Measurements from ENCODE around the gene DOK5. TPM values are rescaled to one million over a fixed set of nuclear protein-coding genes. Genes with fewer than 3 reads are reported as not detected.

Gene DOK5
- total RNA-seq, 1 experiment from 2014 or later = 0.91 TPM

DNA sequence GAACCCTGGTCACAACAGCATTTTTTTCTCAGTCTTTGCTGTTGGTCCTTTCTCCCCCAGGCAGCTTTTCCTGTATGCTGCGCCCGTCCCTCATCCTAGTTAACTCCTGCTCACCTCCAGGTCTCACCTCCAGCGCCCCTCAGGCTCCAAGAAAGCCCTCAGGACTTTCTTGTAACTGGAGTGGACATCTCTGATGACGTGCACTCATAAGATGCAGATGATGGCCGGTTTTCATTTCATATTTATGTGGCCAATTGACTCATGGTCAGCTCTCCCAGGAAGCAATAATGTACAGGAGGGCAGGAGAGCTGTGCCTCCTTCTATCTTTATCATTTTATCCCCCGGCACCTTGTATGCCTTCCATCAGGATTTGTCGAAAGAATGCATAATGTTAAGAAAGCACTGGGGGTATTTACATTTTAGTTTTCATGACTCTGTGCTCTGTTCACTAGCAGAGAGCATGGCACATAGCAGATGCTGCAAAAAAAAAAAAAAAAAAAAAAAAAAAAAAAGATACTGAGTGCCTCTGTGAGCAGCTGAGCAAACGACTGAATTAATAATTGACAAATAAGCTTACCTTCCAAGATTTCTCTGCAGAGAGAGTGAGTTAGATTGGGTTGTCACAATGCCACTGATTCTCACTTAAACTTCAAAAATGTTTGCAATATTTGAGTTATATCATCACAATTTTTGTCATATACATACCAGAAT is 170.2 kb downstream of the DOK5 start:
- no peak for DNase-seq (ENCODE audit: low read depth)

- DNase-seq (ENCODE audit: low read depth) = no peak
Observed at GRCh38 chr20:54646156-54646517, 170.7 kb downstream of the DOK5 start.

DNA sequence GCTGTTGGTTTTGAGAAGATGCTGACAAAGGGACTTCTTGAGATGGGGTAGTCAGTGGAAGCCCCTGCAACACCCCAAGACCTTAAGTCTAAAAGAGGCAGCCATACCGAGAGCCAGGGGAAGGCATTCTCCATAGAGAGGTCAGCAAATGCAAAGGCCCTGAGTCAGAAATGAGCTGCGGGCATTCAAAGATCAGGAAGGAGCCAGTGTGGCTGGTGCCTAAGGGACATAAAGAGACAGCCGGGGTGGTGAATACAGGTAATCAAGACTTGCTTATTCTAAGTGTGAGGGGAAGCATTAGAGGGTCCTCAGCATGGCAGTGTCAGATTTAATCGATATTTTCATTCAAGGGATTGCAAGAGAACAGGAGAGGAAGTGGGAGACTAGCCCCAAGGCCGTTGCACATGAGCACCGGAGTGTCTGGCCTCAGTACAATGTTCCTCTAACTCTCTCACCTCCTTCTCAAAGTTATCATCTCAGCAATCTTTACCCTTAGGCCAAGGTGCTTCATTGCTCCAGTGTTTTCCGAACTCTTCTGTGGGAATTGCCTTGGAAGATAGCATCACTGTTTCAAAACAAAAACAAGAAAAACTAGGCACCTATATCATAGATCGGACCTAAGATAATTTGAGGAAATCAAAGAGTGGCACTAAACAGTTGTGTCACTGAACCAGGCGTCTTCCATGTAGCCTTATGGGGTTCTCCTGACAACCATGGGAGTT is 173.2 kb downstream of the DOK5 start:
- no peak for DNase-seq (ENCODE audit: low read depth)

- peak; percentile 74 for DNase-seq (ENCODE audit: low read depth)
Observed at GRCh38 chr20:54649511-54649962, 174.1 kb downstream of the DOK5 start.

- DNase-seq (ENCODE audit: low read depth) = no peak
Observed at GRCh38 chr20:54650052-54650719, 174.8 kb downstream of the DOK5 start.

- DNase-seq (ENCODE audit: low read depth) = no peak
Observed at GRCh38 chr20:54651252-54651651, 175.9 kb downstream of the DOK5 start.

GRCh38 chr20:54654450-54654849 is 179.1 kb downstream of the DOK5 start:
- no peak for DNase-seq (ENCODE audit: low read depth)

GRCh38 chr20:54657268-54657826 is 182.0 kb downstream of the DOK5 start:
- no peak for DNase-seq (ENCODE audit: low read depth)

DNA sequence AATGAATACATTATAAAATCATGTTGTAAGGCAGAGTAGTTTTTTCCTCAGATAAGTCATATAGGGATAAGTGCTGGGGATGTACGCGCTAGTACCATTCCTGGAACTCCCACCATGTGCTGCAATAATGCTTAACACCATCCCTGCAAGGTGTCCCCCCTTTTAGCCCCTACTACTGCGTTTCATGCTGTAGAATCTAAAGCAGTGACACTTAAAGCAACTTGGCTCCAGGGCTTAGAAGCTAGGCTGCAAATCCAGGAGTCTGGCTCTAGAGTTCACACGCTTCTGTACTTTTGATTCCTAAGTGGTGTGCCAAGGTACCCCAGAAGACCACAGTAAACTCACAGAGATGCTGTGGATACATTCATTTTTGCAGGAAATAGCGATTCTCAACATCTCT is 183.1 kb downstream of the DOK5 start:
- DNase-seq (ENCODE audit: low read depth) = no peak

GRCh38 chr20:54661265-54661664 is 185.9 kb downstream of the DOK5 start:
- no peak for DNase-seq (ENCODE audit: low read depth)

DNA sequence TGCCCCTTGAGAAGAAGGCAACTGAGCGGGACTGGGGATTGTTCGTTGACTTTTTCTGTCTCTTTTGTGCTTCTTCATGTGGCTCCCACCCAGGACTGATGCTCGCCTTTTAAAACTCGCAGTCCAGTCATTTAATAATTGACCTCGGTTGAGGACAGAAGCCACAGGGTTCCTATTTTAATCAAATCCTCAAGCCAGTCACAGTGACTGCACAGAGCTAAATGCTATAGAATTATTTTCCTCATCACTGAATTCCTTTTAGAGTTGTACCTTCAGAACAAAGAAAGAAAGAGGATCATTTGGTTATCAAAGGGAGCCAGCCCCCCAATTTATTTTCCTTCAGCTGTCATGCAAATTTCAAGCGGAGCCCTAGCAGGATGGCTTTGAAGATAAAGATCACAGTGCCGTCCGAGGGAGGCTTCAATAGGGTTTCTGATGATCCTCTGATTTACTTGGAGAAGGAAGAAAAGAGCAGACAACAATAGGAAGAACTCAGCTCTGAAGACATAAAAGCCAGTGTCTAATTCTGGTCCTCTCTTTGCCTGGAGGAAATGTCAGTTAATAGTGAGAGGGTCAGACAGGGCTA is 186.6 kb downstream of the DOK5 start:
- no peak for DNase-seq (ENCODE audit: low read depth)

GRCh38 chr20:54665812-54666211 is 190.4 kb downstream of the DOK5 start:
- DNase-seq (ENCODE audit: low read depth) = no peak

DNA sequence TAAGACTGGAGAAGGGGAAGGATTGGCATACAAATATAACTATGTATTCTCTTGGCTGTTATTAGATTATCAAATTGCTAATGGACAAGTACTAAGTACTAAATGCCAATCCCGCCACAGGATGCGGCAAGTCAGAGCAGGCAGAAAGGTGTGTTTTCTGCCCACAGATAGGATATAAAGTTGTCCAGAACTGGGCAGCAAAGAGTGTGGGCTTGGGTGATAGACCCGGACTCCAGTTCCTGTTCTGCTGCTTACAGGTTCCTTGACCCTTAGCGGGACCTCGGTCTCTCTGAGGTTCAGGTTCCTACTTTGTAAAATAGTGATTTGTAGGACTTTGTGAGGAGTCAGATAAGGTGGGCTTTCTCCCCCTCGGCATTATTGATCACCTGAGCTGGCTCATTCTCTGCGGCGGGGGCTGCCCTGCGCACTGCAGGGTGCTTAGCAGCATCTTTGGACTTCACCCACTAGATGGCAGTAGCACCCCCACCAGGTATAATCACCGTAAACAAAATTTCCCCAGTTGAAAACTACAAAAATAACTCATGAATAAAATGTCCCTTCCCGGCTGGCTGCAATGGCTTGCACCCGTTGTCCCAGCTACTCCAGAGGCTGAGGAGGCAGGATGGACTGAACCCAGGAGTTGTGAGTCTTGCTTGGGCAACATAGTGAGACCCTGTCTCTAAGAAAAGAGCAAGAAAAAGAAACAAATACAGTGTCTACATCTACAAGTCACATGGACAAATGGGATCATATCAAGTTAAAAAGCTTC is 193.1 kb downstream of the DOK5 start:
- peak; percentile 24 for DNase-seq (ENCODE audit: low read depth)

- no peak for DNase-seq (ENCODE audit: low read depth)
Observed at GRCh38 chr20:54669040-54669363, 193.6 kb downstream of the DOK5 start.

GRCh38 chr20:54678253-54678652 is 202.9 kb downstream of the DOK5 start:
- no peak for DNase-seq (ENCODE audit: low read depth)

GRCh38 chr20:54680439-54680838 is 205.0 kb downstream of the DOK5 start:
- DNase-seq (ENCODE audit: low read depth) = no peak

DNA sequence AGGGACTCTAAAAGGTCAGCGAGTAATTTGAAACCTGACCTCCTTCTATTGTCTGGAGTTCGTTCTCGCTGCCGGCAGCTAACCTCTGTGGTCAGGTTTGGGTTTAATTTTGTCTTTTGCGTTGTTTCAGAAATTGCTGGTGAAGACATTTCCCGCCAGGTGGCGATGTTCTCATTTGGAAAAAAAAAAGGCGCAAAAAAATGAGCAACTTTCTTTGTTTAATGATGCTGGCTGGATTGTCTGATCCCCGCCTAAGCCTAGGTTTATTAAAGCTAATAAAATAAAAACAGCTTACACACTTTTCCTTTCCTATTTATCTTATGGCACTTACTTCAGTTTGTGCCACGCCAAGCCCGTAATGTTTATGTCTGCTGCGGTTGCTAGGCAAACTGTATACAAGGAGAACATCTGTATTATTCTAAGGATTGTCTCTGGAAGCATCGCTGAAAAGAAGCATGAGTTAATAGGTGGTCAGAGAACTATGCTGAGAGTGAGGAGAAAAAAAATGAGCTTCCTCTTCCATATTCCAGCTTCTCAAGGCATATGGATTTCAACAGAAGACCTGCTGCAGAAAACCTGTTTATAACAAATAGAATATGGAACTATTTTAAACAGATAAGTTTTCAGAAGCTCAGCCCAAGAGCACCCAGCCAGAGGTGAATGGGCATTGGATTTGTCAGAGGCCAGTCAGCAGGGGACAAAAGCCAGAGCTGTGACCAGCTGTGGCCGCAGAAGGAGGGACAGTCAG is 205.7 kb downstream of the DOK5 start:
- DNase-seq (ENCODE audit: low read depth) = peak; percentile 19

DNA sequence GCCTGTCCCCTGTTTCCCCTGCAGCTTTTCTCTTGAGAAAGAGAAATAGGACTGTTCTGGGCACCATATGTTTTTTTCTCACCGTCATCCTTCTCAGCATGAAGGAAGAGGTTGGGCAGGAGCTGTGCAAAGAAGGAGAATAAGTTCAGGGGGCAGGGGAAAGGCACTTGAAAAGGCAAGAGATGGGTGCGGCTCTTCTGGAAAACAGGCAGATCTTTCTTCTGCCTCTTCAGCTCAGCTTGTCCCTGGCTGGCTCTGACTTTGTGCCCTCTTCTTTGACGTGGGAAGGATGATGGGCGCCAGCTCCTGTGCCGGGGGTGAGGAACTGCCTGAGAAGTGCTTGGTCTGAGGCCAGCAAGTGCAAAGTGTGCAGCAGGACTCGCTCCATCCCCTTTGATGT is 206.5 kb downstream of the DOK5 start:
- no peak for DNase-seq (ENCODE audit: low read depth)

DNA sequence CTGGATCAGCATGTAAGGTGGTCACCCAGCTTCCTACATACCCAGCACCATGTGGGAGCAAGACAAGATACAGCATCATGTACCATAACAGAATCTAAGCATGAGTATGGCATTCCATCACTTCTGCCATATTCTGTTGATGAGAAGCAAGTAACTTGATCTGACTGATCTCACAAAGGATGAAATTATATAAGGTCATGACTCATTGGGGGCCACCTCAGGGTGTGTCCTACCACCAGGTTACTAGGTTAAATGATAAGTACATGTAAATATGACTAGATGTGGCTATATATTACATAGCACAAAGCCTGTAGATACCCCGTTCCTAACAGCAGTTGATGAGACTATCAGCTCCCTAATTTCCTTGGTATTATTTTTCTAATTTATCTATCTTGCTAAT is 213.1 kb downstream of the DOK5 start:
- DNase-seq (ENCODE audit: low read depth) = peak; percentile 21

DNA sequence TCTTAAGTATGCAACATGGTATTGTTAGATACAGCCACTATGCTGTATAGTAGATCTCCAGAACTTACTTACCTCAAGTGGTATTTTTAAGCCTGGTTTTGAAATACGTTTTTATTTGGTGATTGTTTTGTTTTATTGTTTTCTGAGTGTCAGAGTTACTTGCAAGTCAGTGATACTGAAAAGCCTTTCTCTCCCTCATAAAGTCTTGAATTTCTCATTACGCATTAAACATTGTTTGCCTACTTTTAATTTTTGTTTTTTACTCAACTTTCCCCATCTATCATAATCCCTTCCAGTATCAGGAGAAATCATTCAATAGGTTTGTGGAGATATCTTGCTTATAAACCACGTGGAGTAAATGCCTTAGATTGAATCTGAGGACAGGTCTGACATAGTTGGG is 214.9 kb downstream of the DOK5 start:
- no peak for DNase-seq (ENCODE audit: low read depth)

- DNase-seq (ENCODE audit: low read depth) = no peak
Observed at GRCh38 chr20:54691327-54691726, 215.9 kb downstream of the DOK5 start.
